Right lobe of liver (tissue), 4 donors: Measurements from ENCODE around the gene SYT15.

Experiments used
- CTCF ChIP-seq, 4 donors: fragments of 200-600 bp in 3 of 4; fragments of 450-650 bp in 1 of 4; IDR thresholded peaks; one replicate each; pipeline versions ENCODE4 v1.5.1 to v1.8.0; 2016 to 2022; ENCODE audit warnings: antibody characterized with exemption in 4 of 4, mild to moderate bottlenecking in 2 of 4
- POLR2A ChIP-seq: fragments of 450-650 bp; IDR thresholded peaks from one replicate; pipeline ENCODE4 v1.6.1; 2017; ENCODE audit warnings: antibody characterized with exemption, mild to moderate bottlenecking
- donor health status: DM: no; HTN: no; CAD: no.
- donor health status: DM: no; HTN: no; CAD: no.
- donor health status: DM: no; HTN: yes; CAD: no.

GRCh38 chr10:46545861-46546590, 32.9 kb upstream of the SYT15 start:
- TF ChIP-seq CTCF (IDR thresholded peaks at IDR 0.05) (no peak), POLR2A (no peak)
